T-helper 22 cell (primary cell): Measurements from ENCODE around the gene TNNC1.

Experiments
- DNase-seq: peaks from one replicate; pipeline ENCODE4 v3.0.0-alpha.2; 2020; ENCODE audit warnings: low read depth

The TNNC1 gene

DNA sequence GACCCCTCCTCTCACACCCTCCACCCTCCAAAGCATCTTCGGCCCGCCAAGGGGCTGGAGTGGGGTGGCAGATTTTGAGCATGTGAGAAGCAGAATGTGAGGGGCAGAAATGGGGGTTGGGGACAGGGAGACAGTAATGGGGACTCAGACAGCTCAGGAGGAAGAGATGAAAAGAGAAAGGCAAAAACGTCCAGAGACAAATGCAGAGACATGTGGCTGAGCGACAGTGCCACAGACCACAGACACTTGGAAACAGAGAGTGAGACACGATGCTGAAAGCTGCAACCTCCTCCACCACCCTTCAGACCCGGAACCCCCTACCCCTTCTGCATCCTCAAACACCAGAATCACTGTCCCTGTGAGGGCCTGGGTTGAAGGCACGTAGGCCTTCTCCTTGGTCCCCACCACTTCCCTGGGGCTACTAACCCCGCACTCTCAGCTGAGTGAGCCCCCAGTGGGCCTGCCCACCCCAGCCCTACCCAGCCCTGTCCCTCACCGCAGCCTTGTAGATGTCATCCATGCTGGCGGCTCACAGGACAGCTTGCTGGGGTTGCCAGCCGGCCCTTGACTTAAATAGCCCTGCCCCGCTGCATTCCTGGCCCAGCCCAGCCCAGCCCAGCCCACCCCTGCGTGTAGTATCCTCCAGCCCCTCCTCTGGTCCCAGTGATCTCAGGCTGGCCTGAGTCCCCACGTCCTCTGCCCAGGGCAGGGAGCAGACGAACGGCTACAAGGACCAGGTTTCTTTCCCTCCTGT, at the start of gene TNNC1:
Gene TNNC1 (minus strand): TSS at position 546 of the 754 bp plus-strand sequence. CDS start 26 bp downstream, at position 520.
- DNase-seq, result no peak

DNA sequence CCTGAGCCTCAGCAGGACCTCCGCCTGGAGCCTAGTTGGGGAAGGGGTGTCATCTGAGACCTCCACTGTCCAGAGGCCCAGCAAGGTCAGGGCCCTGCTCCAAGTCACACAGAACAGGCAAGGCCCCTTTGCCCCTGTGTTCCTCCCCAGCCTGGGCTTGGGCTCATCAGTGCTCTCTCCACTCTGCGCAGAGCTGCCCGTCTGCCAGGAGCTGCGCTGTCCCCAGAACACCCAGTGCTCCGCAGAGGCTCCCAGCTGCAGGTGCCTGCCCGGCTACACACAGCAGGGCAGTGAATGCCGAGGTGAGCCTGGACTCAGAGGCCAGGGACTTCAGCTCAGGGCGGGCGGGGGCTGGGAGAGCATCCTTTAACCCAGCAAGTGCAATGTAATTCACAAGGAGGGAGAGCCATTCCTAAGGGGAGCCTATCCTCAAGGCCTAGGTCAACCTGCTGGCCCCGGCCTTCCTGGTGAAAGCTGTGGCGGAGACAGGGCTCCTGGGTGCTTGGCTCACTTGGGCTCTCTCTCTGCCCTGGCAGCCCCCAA, 49.0 kb upstream of the TNNC1 start:
- no peak for DNase-seq

DNA sequence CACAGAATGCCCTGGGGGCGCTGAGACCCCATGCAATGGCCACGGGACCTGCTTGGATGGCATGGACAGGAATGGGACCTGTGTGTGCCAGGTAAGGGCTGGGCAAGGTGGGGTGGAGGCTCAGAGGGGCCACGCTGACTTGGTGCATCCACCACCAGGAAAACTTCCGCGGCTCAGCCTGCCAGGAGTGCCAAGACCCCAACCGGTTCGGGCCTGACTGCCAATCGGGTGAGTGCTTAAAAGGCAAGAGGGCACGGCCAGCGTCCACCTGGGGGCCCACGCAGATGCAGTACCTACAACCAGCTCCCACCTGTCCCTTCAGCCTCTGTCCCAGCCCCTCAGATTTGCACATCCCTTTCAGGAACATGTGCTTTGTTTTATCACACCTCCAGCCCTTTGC, 48.2 kb upstream of the TNNC1 start:
- no peak for DNase-seq

DNA sequence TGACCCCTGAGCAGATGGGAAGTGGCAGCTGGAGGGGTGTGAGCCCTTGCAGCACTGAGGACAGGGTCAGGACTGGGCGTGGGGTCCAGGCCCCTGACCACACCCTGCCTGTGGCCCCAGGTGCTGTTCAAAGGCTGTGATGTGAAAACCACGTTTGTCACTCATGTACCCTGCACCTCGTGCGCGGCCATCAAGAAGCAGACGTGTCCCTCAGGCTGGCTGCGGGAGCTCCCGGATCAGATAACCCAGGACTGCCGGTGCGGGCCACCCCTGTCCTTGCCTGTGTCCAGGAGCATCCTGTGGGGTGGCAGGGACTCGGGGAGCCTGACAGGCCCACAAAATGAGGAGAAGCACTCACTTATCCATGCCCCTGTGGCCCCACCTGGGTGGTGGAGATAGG, 47.2 kb upstream of the TNNC1 start:
- DNase-seq, result no peak

DNA sequence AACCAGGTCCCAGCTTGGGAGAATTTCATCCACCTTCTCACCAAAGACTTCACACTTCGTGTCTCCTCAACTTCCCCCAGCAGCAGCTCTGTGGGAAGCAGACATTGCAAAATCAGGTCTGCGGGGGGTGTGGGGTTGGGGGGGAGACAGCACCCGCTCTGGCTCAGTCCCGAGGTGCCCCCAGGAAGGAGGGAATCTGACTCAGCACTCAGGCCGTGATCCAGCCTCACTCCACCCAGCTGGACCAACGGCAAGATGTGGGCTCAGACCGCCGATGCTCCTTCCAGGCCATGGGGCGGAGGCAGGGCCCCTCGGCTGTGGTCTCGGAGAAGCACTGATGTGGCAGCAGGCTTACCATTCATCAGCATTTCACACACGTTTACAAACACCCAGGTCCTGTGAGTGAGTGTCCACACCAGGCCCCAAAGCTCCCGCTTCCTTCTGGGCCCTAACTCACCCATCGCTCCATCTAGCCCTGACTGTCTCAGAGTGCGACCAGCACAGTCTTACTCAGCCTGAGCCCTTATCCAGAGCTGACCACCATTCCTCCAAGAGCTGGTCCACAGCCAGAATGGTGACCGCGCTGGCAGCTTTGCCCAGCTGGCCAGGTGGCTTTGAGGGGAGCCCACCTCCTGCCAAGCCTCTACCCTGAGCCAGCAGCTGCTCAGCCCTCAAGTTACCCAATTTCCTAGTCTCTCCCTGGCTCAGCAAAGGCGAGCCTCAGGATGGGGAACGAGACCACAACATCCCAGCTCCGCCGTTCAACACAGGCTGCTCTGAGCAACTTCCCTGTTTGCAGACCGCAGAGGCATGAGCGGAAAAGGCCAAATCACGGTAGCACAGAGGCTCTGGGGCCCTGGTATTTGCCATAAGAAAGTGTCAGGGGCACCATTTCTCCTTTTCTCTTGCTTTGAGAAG, 44.6 kb upstream of the TNNC1 start:
- DNase-seq, result no peak

DNA sequence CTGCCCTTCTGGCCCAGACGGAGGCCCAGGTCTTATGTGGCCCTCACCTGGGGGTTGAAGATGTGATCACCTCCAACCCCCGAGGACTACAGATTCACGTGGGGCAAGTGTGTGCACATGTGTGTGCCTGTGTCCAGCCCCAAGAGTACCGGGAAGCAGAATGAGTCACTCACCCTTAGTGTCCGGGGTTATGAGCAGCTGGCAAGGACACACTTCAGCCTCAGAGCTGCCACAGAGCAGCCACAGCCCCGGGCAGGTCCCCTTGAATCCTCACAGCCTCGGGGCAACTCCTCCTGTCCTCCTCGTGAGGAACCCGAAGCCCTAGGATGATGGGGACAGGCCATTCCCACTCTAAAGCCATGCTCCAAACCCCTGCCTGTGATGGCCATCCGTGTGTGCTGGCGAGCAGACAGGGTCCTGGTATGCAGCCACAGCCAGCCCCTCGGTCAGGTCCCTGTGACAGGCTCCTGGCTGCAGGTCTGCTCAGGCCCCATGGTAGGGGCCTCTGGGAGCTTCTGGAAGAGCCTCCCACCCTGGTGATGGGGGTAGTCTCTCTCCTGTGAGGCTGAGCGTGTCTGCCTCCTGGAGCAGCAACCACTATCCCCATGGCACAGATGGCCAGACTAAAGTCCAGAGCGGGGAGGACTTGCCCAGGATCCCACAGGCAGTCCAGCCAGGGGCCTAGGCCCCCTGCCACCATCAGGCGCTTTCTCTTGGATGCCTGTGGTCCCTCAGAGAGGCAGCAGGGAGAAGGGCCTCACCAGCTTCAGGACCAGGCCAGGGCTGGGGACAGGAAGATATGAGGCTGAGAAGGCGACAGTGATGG, 42.1 kb upstream of the TNNC1 start:
- no peak for DNase-seq

DNA sequence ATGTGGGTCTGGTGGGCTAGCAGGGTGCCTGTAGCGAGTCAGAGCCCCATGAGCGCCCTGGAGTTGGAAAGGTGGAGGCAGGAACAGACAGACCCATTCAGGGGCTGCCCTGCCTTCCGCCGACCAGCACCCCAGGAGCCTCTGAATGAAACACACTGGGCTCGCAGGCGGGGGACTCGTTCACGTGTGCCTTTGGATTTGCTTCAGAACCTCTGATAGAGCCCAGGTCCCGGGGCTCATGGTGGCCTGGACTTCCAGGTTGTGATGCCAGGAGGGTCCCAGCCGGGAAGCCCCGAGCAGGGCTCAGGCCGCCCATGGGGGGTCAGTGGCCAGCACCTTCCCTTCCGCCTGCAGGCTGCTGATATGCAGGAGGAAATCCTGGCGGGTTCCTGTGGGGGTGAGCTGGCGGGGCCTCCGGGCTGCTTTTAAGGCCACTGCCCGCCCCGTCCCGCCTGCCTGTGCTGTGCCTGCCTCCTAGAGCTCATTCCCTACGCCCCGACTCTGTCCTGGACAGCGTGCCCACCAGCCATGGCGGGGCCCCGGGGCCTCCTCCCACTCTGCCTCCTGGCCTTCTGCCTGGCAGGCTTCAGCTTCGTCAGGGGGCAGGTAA, 41.1 kb upstream of the TNNC1 start, which contains the start of gene STAB1:
Gene STAB1 (plus strand): TSS at position 453 of the 610 bp plus-strand sequence. CDS start 76 bp downstream, at position 529.
- DNase-seq, result no peak

DNA sequence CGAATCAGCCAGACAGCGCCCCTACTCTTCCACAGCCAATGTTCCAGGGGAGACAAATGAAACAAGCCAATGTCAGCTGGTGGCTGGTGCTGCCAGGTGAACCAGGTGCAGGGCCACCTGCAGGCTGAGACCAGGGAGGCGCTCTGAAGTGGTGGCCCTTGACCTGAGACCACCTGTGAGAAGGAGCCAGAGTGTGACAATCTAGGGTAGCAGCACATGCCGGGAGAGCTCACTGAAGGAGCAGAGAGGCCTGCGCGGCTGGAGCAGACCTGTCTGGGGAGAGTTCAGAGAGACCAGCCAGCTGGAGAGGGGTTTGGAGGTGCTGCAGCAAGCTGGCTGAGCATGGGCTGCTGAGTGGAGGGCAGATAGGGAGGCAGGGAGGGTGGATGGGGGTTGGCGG, 40.6 kb upstream of the TNNC1 start:
- DNase-seq, result no peak

DNA sequence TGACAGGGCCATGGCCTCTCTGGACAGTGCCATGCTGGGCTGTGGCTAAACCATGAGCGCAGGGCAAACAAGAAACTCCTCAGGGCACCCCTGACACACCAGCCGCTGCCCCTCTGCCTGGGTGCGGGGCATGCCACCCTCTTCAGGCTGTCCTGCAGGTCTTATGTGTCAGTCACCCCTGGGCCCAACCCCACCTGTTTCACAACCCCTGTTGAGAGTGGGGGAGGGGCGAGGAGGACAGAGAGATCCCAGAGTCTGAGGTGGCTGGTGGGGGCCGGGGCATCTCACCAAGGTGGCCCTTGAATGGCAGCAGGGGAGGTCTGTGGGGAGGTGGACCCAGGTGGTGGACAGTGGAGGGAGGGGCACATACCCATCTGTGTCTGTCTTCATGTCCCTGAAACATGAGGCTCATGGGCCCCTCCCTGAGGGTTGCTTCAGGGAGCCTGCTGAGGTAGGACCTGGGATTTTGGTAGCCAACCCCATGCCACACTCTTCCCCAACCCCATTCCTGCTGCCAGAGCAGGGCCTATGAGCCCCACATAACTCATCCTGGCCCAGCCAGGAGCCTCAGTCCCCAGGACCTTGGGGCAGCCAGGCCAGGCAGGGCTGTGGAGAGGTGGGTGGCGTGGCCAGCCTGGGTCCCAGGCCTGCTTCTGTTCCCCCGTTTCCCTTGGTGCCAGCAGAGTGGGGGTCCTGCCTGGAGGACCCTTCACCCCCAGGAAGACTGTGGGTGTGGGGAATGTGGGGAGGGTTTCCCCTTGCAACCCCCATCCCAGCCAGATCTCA, 39.6 kb upstream of the TNNC1 start:
- no peak for DNase-seq

DNA sequence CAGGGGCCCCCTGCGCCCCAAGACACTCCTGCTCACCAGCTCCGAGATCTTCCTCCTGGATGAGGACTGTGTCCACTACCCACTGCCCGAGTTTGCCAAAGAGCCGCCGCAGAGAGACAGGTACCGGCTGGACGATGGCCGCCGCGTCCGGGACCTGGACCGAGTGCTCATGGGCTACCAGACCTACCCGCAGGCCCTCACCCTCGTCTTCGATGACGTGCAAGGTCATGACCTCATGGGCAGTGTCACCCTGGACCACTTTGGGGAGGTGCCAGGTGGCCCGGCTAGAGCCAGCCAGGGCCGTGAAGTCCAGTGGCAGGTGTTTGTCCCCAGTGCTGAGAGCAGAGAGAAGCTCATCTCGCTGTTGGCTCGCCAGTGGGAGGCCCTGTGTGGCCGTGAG, 38.2 kb upstream of the TNNC1 start:
- no peak for DNase-seq

DNA sequence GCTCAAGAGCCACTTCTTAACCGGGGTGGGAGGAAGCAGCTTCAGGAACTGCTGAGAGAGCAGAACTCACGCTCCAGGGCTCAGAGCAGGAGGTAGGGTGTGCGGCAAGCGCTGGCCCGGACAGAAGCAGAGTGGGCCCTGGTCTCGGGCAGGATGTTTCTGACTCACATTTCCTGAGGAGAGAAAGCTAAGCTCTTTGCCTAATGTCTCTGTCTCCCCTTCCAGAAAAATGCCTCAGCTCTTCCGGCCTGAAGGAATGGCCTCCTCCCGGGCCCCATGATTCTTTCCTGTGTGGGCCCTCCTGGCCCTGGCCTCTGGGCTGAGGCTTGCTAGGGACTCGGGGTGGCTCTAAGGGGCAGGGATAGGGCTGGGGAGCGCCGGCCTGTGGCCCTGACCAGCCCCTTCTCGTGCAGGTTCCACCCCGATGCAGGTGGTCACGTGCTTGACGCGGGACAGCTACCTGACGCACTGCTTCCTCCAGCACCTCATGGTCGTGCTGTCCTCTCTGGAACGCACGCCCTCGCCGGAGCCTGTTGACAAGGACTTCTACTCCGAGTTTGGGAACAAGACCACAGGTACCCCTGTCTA, 37.2 kb upstream of the TNNC1 start:
- DNase-seq, result no peak

DNA sequence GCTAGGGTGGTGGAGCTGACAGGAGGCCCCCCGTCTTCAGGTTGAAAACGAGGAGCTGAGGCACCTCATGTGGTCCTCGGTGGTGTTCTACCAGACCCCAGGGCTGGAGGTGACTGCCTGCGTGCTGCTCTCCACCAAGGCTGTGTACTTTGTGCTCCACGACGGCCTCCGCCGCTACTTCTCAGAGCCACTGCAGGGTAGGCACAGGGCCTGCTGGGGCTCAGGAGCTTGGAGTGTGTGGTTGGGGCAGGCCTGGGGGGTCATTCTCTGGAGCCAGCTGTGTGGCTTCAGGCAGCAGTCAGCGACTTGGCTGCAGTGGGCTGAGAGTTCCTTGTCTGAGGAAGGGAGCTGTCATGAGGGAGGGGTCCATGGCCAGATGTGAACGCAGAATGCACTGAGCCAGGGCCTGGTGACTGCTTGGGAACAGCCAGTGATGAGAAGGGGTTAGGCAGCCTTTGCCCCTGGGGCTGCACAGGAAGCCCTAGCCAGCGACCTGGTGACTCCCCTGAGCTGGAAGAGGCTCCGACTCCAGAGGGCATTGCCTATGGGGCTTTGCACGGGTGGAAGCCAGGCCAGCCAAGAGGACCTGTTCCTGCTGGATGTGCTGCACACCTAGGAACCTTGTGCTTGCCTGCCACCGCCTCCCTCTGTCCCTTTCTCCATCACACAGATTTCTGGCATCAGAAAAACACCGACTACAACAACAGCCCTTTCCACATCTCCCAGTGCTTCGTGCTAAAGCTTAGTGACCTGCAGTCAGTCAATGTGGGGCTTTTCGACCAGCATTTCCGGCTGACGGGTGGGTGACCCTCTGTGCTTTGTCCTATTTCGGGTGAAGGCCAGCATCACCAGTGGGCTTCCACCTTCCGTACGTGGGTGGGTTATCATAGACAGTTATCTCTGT, 36.4 kb upstream of the TNNC1 start:
- DNase-seq, result no peak

DNA sequence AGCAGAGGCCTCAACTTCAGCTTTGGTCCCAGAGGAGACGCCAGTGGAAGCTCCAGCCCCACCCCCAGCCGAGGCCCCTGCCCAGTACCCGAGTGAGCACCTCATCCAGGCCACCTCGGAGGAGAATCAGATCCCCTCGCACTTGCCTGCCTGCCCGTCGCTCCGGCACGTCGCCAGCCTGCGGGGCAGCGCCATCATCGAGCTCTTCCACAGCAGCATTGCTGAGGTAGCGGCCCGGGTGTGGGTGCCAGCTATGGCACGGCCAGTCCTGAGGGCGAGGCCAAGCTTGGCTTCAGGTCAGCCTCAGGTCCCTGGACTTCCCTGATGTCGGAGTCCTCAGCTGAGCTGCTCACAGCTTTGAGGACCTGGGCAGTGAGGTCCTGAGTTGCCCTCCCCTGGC, 35.6 kb upstream of the TNNC1 start:
- no peak for DNase-seq

DNA sequence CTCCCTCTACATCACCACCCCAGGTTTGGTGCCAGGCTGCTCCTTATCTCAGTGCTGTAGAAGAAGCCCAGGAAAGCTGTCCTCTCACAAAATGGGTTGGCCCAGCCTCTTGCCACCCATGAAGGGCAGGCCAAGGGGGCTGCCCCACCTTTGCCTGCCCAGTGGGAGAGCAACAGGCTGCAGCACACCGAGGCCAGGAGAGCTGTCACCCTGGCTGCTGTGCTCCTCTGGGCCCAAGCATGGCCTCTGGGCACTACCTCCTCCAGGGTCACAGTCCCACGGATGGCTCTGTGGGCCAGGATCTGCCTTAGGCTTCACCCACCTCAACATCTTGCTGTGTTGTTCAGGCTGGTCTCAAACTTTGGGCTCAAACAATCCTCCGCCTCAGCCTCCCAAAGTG, 34.9 kb upstream of the TNNC1 start:
- DNase-seq, result no peak

DNA sequence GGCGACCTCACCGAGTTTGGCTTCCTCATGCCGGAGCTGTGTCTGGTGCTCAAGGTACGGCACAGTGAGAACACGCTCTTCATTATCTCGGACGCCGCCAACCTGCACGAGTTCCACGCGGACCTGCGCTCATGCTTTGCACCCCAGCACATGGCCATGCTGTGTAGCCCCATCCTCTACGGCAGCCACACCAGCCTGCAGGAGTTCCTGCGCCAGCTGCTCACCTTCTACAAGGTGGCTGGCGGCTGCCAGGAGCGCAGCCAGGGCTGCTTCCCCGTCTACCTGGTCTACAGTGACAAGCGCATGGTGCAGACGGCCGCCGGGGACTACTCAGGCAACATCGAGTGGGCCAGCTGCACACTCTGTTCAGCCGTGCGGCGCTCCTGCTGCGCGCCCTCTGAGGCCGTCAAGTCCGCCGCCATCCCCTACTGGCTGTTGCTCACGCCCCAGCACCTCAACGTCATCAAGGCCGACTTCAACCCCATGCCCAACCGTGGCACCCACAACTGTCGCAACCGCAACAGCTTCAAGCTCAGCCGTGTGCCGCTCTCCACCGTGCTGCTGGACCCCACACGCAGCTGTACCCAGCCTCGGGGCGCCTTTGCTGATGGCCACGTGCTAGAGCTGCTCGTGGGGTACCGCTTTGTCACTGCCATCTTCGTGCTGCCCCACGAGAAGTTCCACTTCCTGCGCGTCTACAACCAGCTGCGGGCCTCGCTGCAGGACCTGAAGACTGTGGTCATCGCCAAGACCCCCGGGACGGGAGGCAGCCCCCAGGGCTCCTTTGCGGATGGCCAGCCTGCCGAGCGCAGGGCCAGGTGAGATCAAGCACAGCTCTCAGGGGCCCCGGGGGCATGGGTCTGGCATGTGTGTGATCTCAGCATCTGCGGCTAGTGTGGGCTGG, 34.2 kb upstream of the TNNC1 start:
- no peak for DNase-seq

DNA sequence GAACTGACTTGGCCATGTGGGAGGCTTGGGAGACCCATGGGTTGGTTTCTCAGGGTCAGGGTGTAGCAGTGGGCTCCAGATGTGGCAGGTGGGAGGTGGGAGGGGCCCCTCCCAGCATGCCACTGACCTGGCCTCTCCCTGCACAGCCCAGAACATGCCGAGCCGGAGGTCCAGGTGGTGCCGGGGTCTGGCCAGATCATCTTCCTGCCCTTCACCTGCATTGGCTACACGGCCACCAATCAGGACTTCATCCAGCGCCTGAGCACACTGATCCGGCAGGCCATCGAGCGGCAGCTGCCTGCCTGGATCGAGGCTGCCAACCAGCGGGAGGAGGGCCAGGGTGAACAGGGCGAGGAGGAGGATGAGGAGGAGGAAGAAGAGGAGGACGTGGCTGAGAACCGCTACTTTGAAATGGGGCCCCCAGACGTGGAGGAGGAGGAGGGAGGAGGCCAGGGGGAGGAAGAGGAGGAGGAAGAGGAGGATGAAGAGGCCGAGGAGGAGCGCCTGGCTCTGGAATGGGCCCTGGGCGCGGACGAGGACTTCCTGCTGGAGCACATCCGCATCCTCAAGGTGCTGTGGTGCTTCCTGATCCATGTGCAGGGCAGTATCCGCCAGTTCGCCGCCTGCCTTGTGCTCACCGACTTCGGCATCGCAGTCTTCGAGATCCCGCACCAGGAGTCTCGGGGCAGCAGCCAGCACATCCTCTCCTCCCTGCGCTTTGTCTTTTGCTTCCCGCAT, 33.4 kb upstream of the TNNC1 start:
- DNase-seq, result no peak

DNA sequence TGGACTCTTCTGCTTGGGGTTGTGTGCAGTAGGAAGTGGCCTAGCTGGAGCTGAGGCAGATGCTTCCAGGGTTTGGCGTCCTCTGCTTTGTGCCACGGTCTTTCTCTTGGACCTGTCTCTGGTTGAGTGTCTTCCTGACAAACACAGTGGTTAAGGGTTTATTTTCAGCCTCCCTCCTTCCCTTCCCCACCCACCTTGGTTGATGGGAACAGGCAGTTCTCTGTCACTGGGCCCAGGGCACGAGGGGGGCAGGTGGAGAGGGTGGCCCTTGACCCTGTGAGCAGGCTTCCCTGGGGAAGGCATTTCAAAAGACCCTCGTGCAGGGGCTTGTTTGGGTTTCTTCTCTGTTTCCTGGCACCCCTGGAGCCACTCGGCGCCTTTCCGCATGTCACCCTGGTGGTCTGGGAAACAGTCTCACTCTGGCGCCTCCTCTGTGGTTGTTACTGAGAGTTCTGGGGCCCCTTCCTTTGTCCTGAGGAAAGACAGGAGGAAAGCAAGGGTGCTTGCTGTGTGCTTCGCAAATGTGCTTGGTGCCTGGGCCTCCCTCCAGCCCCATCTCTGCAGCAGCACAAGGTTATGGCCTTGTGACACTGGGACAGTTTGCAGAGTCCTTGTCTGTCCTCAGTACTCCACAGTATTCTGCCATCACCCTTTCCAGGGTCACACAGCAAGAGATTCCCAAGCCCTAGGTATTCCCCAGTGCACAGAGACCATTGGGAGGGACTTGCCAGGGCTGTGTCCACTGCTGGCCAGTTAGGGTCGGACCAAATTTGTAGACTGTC, 31.0 kb upstream of the TNNC1 start:
- DNase-seq, result no peak
